ENCODE results near the gene XKR8.

Gene XKR8

GRCh38 chr1:27959792-27960603 is at the start of gene XKR8:
XKR8 (plus strand) TSS chr1:27959973; CDS start chr1:27960070, 97 bp downstream.
- DNase-seq (ENCODE audit: low read depth, low spot score): peak; percentile 61

- no peak for DNase-seq (ENCODE audit: low read depth, low spot score)
Measured at GRCh38 chr1:27912429-27912828, 47.3 kb upstream of the XKR8 start.

- no peak for DNase-seq (ENCODE audit: low read depth, low spot score)
Measured at GRCh38 chr1:27915082-27915575, 44.6 kb upstream of the XKR8 start.

GRCh38 chr1:27922272-27922671 is 37.5 kb upstream of the XKR8 start:
- DNase-seq (ENCODE audit: low read depth, low spot score): no peak

GRCh38 chr1:27928216-27928954 is 31.4 kb upstream of the XKR8 start:
- DNase-seq (ENCODE audit: low read depth, low spot score): no peak

GRCh38 chr1:27931184-27931583 is 28.6 kb upstream of the XKR8 start:
- no peak for DNase-seq (ENCODE audit: low read depth, low spot score)

GRCh38 chr1:27931759-27932158 is 28.0 kb upstream of the XKR8 start:
- DNase-seq (ENCODE audit: low read depth, low spot score): no peak

GRCh38 chr1:27934818-27935549 is 24.8 kb upstream of the XKR8 start, which contains the start of gene SMPDL3B:
SMPDL3B (plus strand) TSS chr1:27935000; CDS start chr1:27935184, 184 bp downstream.
- DNase-seq (ENCODE audit: low read depth, low spot score): no peak

- no peak for DNase-seq (ENCODE audit: low read depth, low spot score)
Measured at GRCh38 chr1:27935721-27936120, 24.1 kb upstream of the XKR8 start.

- DNase-seq (ENCODE audit: low read depth, low spot score): no peak
Measured at GRCh38 chr1:27936370-27936769, 23.4 kb upstream of the XKR8 start.

GRCh38 chr1:27937524-27937836 is 22.3 kb upstream of the XKR8 start:
- no peak for DNase-seq (ENCODE audit: low read depth, low spot score)

GRCh38 chr1:27938488-27938887 is 21.3 kb upstream of the XKR8 start:
- no peak for DNase-seq (ENCODE audit: low read depth, low spot score)

- DNase-seq (ENCODE audit: low read depth, low spot score): peak; percentile 52
Measured at GRCh38 chr1:27940297-27940696, 19.5 kb upstream of the XKR8 start.

GRCh38 chr1:27940870-27941560 is 18.8 kb upstream of the XKR8 start:
- DNase-seq (ENCODE audit: low read depth, low spot score): no peak

- DNase-seq (ENCODE audit: low read depth, low spot score): no peak
Measured at GRCh38 chr1:27941671-27942540, 17.9 kb upstream of the XKR8 start.

GRCh38 chr1:27945020-27945419 is 14.8 kb upstream of the XKR8 start:
- no peak for DNase-seq (ENCODE audit: low read depth, low spot score)

- no peak for DNase-seq (ENCODE audit: low read depth, low spot score)
Measured at GRCh38 chr1:27949027-27949426, 10.7 kb upstream of the XKR8 start.

GRCh38 chr1:27951396-27951795 is 8.4 kb upstream of the XKR8 start:
- no peak for DNase-seq (ENCODE audit: low read depth, low spot score)

GRCh38 chr1:27952147-27952546 is 7.6 kb upstream of the XKR8 start:
- DNase-seq (ENCODE audit: low read depth, low spot score): no peak

- DNase-seq (ENCODE audit: low read depth, low spot score): no peak
Measured at GRCh38 chr1:27954186-27954585, 5.6 kb upstream of the XKR8 start.

GRCh38 chr1:27955076-27955475 is 4.7 kb upstream of the XKR8 start:
- no peak for DNase-seq (ENCODE audit: low read depth, low spot score)
